Skin epidermis (tissue), 12 donors: ENCODE results near the gene CCDC7.
"Not testable (repeated sequence)": the region's sequence is repeated elsewhere in the genome, so short reads cannot be mapped to it uniquely, and the experiment has no call there.

Source experiments
- H3K27ac ChIP-seq, 21 experiments: fragments of 200-600 bp; sonication (generic) in 11 of 21; one replicate each; pipeline ENCODE4 v1.5.0; 2020; ENCODE audit warnings: mild to moderate bottlenecking in 3 of 21, inconsistent platforms in 2 of 21, moderate library complexity in 2 of 21
- H3K4me3 ChIP-seq, 7 experiments: fragments of 200-600 bp; sonication (generic) in 2 of 7; one replicate each; pipeline ENCODE4 v1.5.0; 2020; ENCODE audit warnings: inconsistent platforms in 2 of 7, mild to moderate bottlenecking in 2 of 7, moderate library complexity in 1 of 7

The CCDC7 gene

GRCh38 chr10:32446536-32447406 is 831 bp downstream of the CCDC7 start:
- Histone ChIP-seq H3K27ac (peak overlapping the region; percentile 18 to 99 (median 96)), H3K4me3 (peak overlapping the region; percentile 48 to 76 (median 62))

- H3K4me3 ChIP-seq: no peak overlapping the region
- no peak overlapping the region for H3K27ac ChIP-seq
These were observed 8.2 kb downstream of the CCDC7 start for GRCh38 chr10:32454148-32454547.

- H3K4me3 ChIP-seq: no peak overlapping the region
- peak overlapping the region in 1 of 21 experiments; percentile 64 for H3K27ac ChIP-seq
These were observed 13.2 kb downstream of the CCDC7 start for GRCh38 chr10:32459051-32459698.

- no peak overlapping the region for H3K4me3 ChIP-seq
These were observed 15.3 kb downstream of the CCDC7 start for GRCh38 chr10:32461203-32461602.

GRCh38 chr10:32471232-32471631 is 25.3 kb downstream of the CCDC7 start:
- no peak overlapping the region for H3K27ac ChIP-seq
- H3K4me3 ChIP-seq: no peak overlapping the region

More at GRCh38 chr10:32461203-32461602, 15.3 kb downstream of the CCDC7 start:
- H3K27ac ChIP-seq: no peak overlapping the region

GRCh38 chr10:32477499-32477898 is 31.6 kb downstream of the CCDC7 start:
- Histone ChIP-seq H3K27ac (no peak overlapping the region), H3K4me3 (no peak overlapping the region)

GRCh38 chr10:32481606-32482005 is 35.7 kb downstream of the CCDC7 start:
- H3K27ac ChIP-seq: no peak overlapping the region

GRCh38 chr10:32483019-32483502 is 37.1 kb downstream of the CCDC7 start:
- not testable (repeated sequence) for H3K4me3 ChIP-seq, H3K27ac ChIP-seq

More at GRCh38 chr10:32481606-32482005, 35.7 kb downstream of the CCDC7 start:
- H3K4me3 ChIP-seq: no peak overlapping the region

GRCh38 chr10:32488038-32488437 is 42.1 kb downstream of the CCDC7 start:
- H3K4me3 ChIP-seq: not testable (repeated sequence)

GRCh38 chr10:32489158-32489557 is 43.2 kb downstream of the CCDC7 start:
- Histone ChIP-seq H3K4me3 (no peak overlapping the region), H3K27ac (no peak overlapping the region)

More at GRCh38 chr10:32488038-32488437, 42.1 kb downstream of the CCDC7 start:
- not testable (repeated sequence) for H3K27ac ChIP-seq

GRCh38 chr10:32489901-32490300 is 44.0 kb downstream of the CCDC7 start:
- Histone ChIP-seq H3K4me3 (no peak overlapping the region), H3K27ac (no peak overlapping the region)

GRCh38 chr10:32494562-32494961 is 48.6 kb downstream of the CCDC7 start:
- not testable (repeated sequence) for H3K27ac ChIP-seq, H3K4me3 ChIP-seq

- H3K4me3 ChIP-seq, H3K27ac ChIP-seq: not testable (repeated sequence)
These were observed 54.2 kb downstream of the CCDC7 start for GRCh38 chr10:32500136-32500535.

GRCh38 chr10:32501906-32502305 is 56.0 kb downstream of the CCDC7 start:
- Histone ChIP-seq H3K27ac (no peak overlapping the region), H3K4me3 (no peak overlapping the region)

- H3K27ac ChIP-seq, H3K4me3 ChIP-seq: not testable (repeated sequence)
These were observed 60.0 kb downstream of the CCDC7 start for GRCh38 chr10:32505762-32506420.

GRCh38 chr10:32511599-32511998 is 65.7 kb downstream of the CCDC7 start:
- Histone ChIP-seq H3K27ac (no peak overlapping the region), H3K4me3 (no peak overlapping the region)

- H3K27ac ChIP-seq: no peak overlapping the region
- H3K4me3 ChIP-seq: no peak overlapping the region
These were observed 70.9 kb downstream of the CCDC7 start for GRCh38 chr10:32516567-32517495.

- Histone ChIP-seq H3K27ac (no peak overlapping the region), H3K4me3 (no peak overlapping the region)
These were observed 84.3 kb downstream of the CCDC7 start for GRCh38 chr10:32530231-32530630.

- no peak overlapping the region for H3K4me3 ChIP-seq
- no peak overlapping the region for H3K27ac ChIP-seq
These were observed 92.3 kb downstream of the CCDC7 start for GRCh38 chr10:32538256-32538655.
